Adipocyte (in vitro differentiated cells): ENCODE results near the gene FUT9.

Experiments
- DNase-seq: peaks from one replicate; pipeline ENCODE4 v3.0.0-alpha.2; 2015; ENCODE audit warnings: low read depth
- H3K27me3 ChIP-seq: replicated peaks from 2 replicates; pipeline ENCODE4 v1.7.0; 2013; ENCODE audit warnings: mild to moderate bottlenecking, low read length, moderate library complexity; ENCODE audit not compliant: control insufficient read depth, insufficient read depth
- H3K36me3 ChIP-seq: 2 replicates; pipeline ENCODE4 v1.7.0; 2013; ENCODE audit warnings: low read length, mild to moderate bottlenecking, moderate library complexity; ENCODE audit not compliant: control insufficient read depth, insufficient read depth, severe bottlenecking
- H3K4me1 ChIP-seq: 2 replicates; pipeline ENCODE4 v1.7.0; 2013; ENCODE audit warnings: mild to moderate bottlenecking, low read length, moderate library complexity; ENCODE audit not compliant: control insufficient read depth, insufficient read depth
- H3K4me3 ChIP-seq: 2 replicates; pipeline ENCODE4 v1.7.0; 2013; ENCODE audit warnings: mild to moderate bottlenecking, low read length, moderate library complexity
- H3K9ac ChIP-seq: 2 replicates; pipeline ENCODE4 v1.7.0; 2013; ENCODE audit warnings: mild to moderate bottlenecking, low read length, moderate library complexity
- H3K9me3 ChIP-seq: 2 replicates; pipeline ENCODE4 v1.7.0; 2013; ENCODE audit warnings: mild to moderate bottlenecking, low read length, moderate library complexity; ENCODE audit not compliant: control insufficient read depth

Gene FUT9

DNA sequence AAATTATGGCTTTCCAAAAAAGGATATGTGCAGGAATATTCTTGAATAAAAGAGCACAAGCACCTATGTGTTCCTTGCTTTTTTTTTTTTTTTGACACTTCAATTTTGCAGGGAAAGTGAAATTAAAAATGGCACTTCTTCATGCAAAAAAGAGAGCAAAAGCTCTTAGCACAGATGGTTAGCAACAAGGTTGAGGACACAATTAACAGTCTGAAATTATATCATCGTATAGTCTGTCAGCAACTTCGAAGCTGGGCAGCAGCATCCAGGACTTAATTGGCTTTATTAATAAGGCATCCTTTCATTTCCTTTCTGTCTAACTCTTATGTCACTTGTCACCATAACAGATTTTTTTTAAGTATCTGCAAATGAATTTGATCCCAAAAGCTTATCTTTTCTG lies 122.6 kb downstream of the FUT9 start:
- Histone ChIP-seq H3K9ac (no peak overlapping the region), H3K4me1 (no peaks in the 10 kb centered on the region), H3K36me3 (no peaks in the 10 kb centered on the region), H3K27me3 (no peaks in the 10 kb centered on the region), H3K4me3 (no peak overlapping the region), H3K9me3 (no peaks in the 10 kb centered on the region)
- DNase-seq = no peak

DNA sequence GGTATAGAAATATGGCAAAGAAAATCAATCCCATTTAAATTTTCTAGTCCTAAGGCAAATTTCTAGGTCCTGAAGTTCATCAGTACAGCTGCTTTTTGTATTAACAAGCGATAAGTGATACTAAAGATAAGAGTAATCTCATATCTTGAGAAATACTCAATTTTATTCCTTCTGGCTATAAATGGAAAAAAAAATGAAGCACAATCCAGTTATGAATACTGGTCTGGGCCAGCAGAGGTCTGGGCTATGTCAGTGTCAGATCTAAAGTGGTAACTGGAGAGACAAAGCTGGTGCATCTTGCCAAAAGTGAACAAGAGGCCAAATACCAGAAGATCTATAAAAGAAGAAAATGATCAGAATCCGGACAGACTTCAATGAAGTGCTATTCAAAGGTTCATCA lies 126.4 kb downstream of the FUT9 start:
- Histone ChIP-seq H3K4me3 (no peak overlapping the region), H3K9ac (no peak overlapping the region), H3K27me3 (no peaks in the 10 kb centered on the region), H3K4me1 (no peaks in the 10 kb centered on the region), H3K9me3 (no peaks in the 10 kb centered on the region), H3K36me3 (no peaks in the 10 kb centered on the region)
- DNase-seq = no peak

DNA sequence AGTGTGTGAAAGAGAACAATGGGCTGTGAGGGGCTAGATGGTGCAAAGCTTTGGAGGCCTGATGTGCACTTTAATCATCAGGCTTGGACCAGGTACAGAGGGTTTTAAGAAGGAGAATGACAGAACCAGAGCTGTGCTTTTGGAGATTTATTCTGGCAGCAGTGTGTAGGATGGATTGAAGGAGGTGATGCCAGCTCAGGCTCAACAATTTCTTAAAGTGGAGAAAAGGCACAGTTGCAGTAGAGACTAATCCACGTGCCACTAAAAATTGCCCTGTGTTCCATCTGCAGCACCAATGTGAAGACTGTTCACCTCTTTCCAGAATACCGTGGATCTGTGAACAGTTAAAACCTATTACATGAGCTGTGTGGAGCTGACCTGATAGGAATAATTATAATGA lies 134.7 kb downstream of the FUT9 start:
- Histone ChIP-seq H3K36me3 (no peaks in the 10 kb centered on the region), H3K9ac (no peak overlapping the region), H3K27me3 (no peaks in the 10 kb centered on the region), H3K4me1 (no peaks in the 10 kb centered on the region), H3K4me3 (no peak overlapping the region), H3K9me3 (no peaks in the 10 kb centered on the region)
- DNase-seq = no peak

GRCh38 chr6:96151707-96152106 lies 135.9 kb downstream of the FUT9 start:
- no peaks in the 10 kb centered on the region for H3K27me3 ChIP-seq
- no peaks in the 10 kb centered on the region for H3K9me3 ChIP-seq
- H3K36me3 ChIP-seq = no peaks in the 10 kb centered on the region
- no peak overlapping the region for H3K9ac ChIP-seq
- no peak overlapping the region for H3K4me3 ChIP-seq
- no peak for DNase-seq
- peaks cover 3% of the 10 kb centered on the region for H3K4me1 ChIP-seq

GRCh38 chr6:96152114-96152708 lies 136.4 kb downstream of the FUT9 start:
- no peak overlapping the region for H3K9ac ChIP-seq
- peaks cover 3% of the 10 kb centered on the region for H3K4me1 ChIP-seq
- no peaks in the 10 kb centered on the region for H3K36me3 ChIP-seq
- DNase-seq = no peak
- no peak overlapping the region for H3K4me3 ChIP-seq
- H3K9me3 ChIP-seq = no peaks in the 10 kb centered on the region
- H3K27me3 ChIP-seq = no peaks in the 10 kb centered on the region

GRCh38 chr6:96153775-96154174 lies 138.0 kb downstream of the FUT9 start:
- no peaks in the 10 kb centered on the region for H3K36me3 ChIP-seq
- DNase-seq = no peak

DNA sequence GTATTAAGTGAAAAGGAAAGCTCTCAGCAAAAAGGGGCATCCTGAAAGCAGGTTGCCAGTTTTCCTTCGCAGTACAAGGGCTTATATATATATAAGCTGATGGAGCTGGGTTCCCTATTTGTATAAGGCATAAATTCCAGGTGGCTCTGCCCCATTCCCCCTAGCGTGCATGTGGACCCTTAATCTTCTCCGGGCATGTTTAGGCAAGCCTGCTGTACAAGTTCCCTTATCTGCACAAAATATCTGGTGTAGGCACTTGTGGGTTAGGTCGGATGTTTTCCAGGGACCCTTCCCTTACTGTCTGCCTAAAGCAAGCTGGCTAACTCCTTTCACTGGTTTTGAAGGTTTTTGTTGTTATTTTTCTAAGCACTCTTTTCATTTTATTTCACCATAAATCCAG lies 140.7 kb downstream of the FUT9 start:
- no peak overlapping the region for H3K9ac ChIP-seq
- peaks cover 3% of the 10 kb centered on the region for H3K4me1 ChIP-seq
- no peaks in the 10 kb centered on the region for H3K27me3 ChIP-seq
- no peaks in the 10 kb centered on the region for H3K36me3 ChIP-seq
- H3K4me3 ChIP-seq = peak overlapping the region; percentile 47
- H3K9me3 ChIP-seq = no peaks in the 10 kb centered on the region
- DNase-seq = no peak

More at GRCh38 chr6:96153775-96154174, 138.0 kb downstream of the FUT9 start:
- H3K9me3 ChIP-seq = no peaks in the 10 kb centered on the region
- no peak overlapping the region for H3K4me3 ChIP-seq
- no peaks in the 10 kb centered on the region for H3K27me3 ChIP-seq
- H3K9ac ChIP-seq = no peak overlapping the region
- H3K4me1 ChIP-seq = peaks cover 3% of the 10 kb centered on the region

DNA sequence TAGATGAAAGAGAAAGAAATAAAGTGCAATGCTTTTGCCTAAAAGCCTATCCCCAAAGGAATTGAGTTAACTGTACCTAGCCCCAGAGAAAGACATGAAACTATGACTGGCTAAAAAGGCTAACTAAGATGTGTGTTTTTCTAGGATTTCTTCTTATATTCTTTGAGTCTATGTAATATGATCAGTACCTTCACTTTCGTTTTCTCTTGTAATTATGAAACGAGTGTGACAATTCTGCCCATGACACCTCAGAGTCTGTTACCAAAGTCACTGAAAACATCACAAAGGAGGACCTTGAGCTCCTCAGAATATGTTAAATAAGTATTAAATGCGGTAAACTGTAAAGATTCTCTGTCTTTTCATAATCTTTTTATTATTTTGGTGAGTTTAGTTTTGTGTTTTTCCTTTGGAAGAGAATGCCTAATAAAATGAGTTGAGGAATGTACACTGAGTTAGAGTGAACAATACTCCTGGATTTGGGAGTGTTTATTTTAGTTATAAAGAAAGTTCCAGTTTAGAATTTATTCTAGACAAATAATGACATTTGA lies 141.3 kb downstream of the FUT9 start:
- Histone ChIP-seq H3K36me3 (no peaks in the 10 kb centered on the region), H3K9ac (no peak overlapping the region), H3K4me1 (peaks cover 3% of the 10 kb centered on the region), H3K9me3 (no peaks in the 10 kb centered on the region), H3K4me3 (peak overlapping the region; percentile 47), H3K27me3 (no peaks in the 10 kb centered on the region)
- DNase-seq = no peak

DNA sequence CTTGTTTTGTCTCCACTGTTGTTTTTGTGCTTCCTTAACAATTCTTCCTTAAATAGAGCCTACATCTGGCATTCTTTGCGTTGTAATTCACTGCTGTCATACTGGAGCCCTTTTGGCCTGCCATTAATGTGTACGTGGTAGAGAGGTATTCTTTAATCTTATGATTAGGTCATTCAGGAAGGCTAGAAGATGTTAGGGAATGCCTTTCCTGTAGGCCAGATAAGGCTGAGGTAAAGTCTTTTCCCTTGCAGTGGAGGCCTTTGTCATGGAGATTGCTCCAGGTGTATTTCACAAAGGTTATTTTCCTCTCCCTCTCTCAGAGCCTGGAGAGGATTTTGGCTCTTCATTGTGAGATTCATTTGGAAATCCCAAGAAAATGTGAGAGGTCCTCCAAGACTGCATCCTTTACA lies 146.9 kb downstream of the FUT9 start:
- Histone ChIP-seq H3K27me3 (no peaks in the 10 kb centered on the region), H3K9ac (no peak overlapping the region), H3K9me3 (no peaks in the 10 kb centered on the region), H3K4me3 (no peak overlapping the region), H3K4me1 (no peaks in the 10 kb centered on the region), H3K36me3 (no peaks in the 10 kb centered on the region)
- no peak for DNase-seq

DNA sequence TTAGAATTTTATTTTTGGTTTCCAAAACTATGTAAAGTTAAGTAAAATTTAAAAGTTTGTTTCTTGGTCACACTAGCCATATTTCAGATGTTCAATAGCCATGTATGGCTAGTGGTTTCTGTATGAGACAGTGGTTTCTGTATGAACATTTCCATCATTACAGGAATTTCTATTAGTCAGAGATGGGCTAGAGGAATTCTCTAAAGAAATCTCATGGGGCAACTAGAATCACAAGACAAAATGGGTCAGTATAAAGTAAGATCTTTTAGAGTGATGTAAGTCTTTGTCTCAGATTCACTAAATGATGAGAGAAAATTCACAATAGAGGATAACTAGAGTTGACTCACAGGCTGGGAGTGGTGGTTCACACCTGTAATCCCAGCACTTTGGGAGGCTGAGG lies 149.0 kb downstream of the FUT9 start:
- Histone ChIP-seq H3K9me3 (no peaks in the 10 kb centered on the region), H3K36me3 (no peaks in the 10 kb centered on the region), H3K4me1 (no peaks in the 10 kb centered on the region), H3K9ac (no peak overlapping the region), H3K27me3 (no peaks in the 10 kb centered on the region), H3K4me3 (no peak overlapping the region)
- DNase-seq = no peak

DNA sequence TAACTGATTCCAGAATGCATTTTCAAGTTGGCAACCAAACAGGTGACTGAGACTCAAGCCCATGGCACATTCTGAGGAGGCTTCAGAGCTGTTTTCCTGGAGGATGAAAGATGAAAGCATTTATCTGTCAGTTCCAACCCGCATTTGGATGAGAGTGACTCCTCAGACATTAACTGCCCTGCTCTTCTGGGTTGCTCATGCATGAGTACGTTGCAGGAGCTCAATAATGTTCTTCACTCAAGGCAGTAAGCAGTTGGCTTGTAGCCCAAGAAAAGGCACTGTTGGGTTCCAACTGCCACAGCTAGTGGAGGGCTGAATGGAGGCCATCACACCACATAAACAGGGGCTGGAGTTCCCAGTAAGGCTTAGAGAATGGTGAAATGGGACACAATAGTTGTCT lies 155.3 kb downstream of the FUT9 start:
- no peak overlapping the region for H3K4me3 ChIP-seq
- H3K9me3 ChIP-seq = no peaks in the 10 kb centered on the region
- no peaks in the 10 kb centered on the region for H3K36me3 ChIP-seq
- no peak overlapping the region for H3K9ac ChIP-seq
- no peak for DNase-seq
- H3K4me1 ChIP-seq = no peaks in the 10 kb centered on the region
- H3K27me3 ChIP-seq = no peaks in the 10 kb centered on the region

- H3K27me3 ChIP-seq = no peaks in the 10 kb centered on the region
- no peaks in the 10 kb centered on the region for H3K4me1 ChIP-seq
- no peak for DNase-seq
- H3K9me3 ChIP-seq = no peaks in the 10 kb centered on the region
- no peak overlapping the region for H3K9ac ChIP-seq
- H3K36me3 ChIP-seq = no peaks in the 10 kb centered on the region
- H3K4me3 ChIP-seq = no peak overlapping the region
Measured at GRCh38 chr6:96184798-96185197, 169.0 kb downstream of the FUT9 start.
